K562 (cell line): Measurements from ENCODE around the gene ETV4. TPM values are rescaled to one million over a fixed set of nuclear protein-coding genes. Genes with fewer than 3 reads are reported as not detected.

Experiments
- ARID2 ChIP-seq: fragments of 450-650 bp; IDR thresholded peaks from 2 replicates; pipeline ENCODE4 v1.6.1; 2017; ENCODE audit warnings: antibody characterized with exemption, mild to moderate bottlenecking
- CBFA2T3 ChIP-seq: fragments of 450-650 bp; IDR thresholded peaks from 2 replicates; pipeline ENCODE4 v1.6.1; 2017
- RBM14 ChIP-seq: fragments of 200-400 bp; formaldehyde crosslinking; IDR thresholded peaks from 2 replicates; pipeline ENCODE4 v1.6.1; 2018; ENCODE audit warnings: low read depth, mild to moderate bottlenecking, low read length, moderate library complexity, borderline replicate concordance; ENCODE audit not compliant: insufficient read depth
- SMAD2 ChIP-seq: fragments of 150-350 bp; IDR thresholded peaks from 2 replicates; pipeline ENCODE4 v1.6.1; 2014; ENCODE audit warnings: low read depth, mild to moderate bottlenecking, low read length
- STAT5B ChIP-seq: fragments of 250-450 bp; sonication (Bioruptor Pico); IDR thresholded peaks from 2 replicates; pipeline ENCODE4 v1.8.0; 2021; ENCODE audit warnings: mild to moderate bottlenecking, inconsistent platforms
- ZBTB17 ChIP-seq: fragments of 450-650 bp; formaldehyde crosslinking; IDR thresholded peaks from 2 replicates; pipeline ENCODE4 v1.4.0; 2020; ENCODE audit warnings: mild to moderate bottlenecking
- ZNF785 ChIP-seq: fragments of 250-450 bp; sonication (Bioruptor Pico); IDR thresholded peaks from 2 replicates; pipeline ENCODE4 v1.4.0; 2020; ENCODE audit warnings: mild to moderate bottlenecking
- polyA plus RNA-seq, 8 experiments: library from polyadenylated mRNA; depleted of rRNA in 4 of 8; stranded (reverse) in 5 of 8; unstranded in 3 of 8; fragments of >200 nt; fragmentation: Nextera tagmentation in 2 of 8; fragmentation: Illumina TruSeq in 1 of 8; extraction: Ambion mirVana in 2 of 8; extraction: Trizol in 1 of 8; gene quantifications; 2 replicates each; pipeline versions ENCODE4 v1.2.1 to v1.2.3, GENCODE V29; 2011 to 2014; ENCODE audit warnings: inconsistent platforms in 1 of 8, missing spikeins in 1 of 8
- total RNA-seq, 7 experiments: library from RNA; depleted of rRNA in 6 of 7; stranded (reverse); fragments of >200 nt in 6 of 7; fragmentation: Illumina TruSeq in 2 of 7; extraction: Trizol in 2 of 7; gene quantifications; 2 replicates each; pipeline versions ENCODE4 v1.2.1 to v1.2.3, GENCODE V29; 2011 to 2021; ENCODE audit warnings: low replicate concordance in 1 of 7
- TF ChIP-seq, protein P1 (sequence below): fragments of 450-650 bp; IDR thresholded peaks from one replicate; pipeline ENCODE4 v1.6.1; 2018; ENCODE audit warnings: mild to moderate bottlenecking, moderate library complexity; ENCODE audit not compliant: partially characterized antibody
- TF ChIP-seq, protein P2 (sequence below): fragments of 450-650 bp; IDR thresholded peaks from 2 replicates; pipeline ENCODE4 v1.6.1; 2016; ENCODE audit warnings: missing biosample characterization, missing genetic modification characterization
- TF ChIP-seq, protein P3 (sequence below): fragments of 250-450 bp; sonication (Bioruptor Pico); IDR thresholded peaks from 2 replicates; pipeline ENCODE4 v1.8.0; 2022; ENCODE audit warnings: moderate library complexity, mild to moderate bottlenecking, inconsistent platforms
- TF ChIP-seq, protein P4 (sequence below): fragments of 450-650 bp; formaldehyde crosslinking; IDR thresholded peaks from 2 replicates; pipeline ENCODE4 v1.4.0; 2022; ENCODE audit warnings: mild to moderate bottlenecking, moderate library complexity
- TF ChIP-seq, protein P5 (sequence below): fragments of 200-600 bp; sonication (generic); IDR thresholded peaks from one replicate; pipeline ENCODE4 v1.6.1; 2012; ENCODE audit warnings: mild to moderate bottlenecking, low read depth, low read length, inconsistent platforms

The ETV4 gene
- total and polyA plus RNA-seq, 9 of the 15 experiments (the other 6 are each of a cell fraction or from before 2014, with no cell fraction given): 5.5 to 66.3 (median 28.2) TPM

DNA sequence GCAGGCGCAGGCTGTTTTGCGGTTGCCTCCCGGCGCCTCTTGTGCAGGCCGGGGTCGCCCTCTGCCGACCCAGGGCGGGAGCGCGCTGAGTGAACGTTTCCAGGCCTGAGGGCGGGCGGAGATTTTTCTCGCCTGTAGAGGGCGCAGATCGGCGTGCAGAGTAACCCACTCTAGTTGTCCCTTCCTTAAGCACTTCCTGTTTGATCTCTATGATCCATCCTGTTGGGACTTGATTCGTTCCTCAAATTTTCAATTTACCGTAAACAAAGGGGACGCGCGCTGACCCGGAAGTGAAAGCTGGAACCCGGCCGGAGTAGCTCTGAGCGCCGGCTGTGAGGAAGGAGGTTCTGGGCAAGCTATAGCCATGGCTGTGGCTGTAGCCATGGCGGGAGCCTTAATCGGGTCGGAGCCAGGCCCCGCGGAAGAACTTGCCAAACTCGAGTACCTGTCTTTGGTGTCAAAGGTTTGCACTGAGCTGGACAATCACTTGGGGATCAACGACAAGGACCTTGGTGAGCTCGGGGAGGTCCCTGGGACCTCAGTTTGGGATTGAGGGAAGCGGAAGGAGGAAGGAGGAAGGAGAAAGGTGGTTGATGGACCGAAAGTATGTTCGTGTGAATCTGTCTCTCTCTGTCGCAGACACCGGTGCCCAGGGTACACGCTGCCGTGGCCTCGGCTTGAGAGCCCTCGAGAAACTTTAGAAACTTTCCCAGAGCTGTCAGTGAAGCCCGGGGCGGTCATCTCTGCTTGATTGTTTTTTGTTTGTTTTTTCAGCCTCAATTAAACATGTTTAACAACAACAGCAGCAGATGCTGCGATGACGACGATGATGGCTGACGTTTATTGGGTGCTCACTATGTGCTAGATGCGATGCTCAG, 62.2 kb downstream of the ETV4 start, which contains the start of gene DHX8 (continued):
- TF ChIP-seq ZNF785 (CRISPR knock-in tag): no peak
- no peak for TF ChIP-seq ZBTB17 (CRISPR knock-in tag)
- TF ChIP-seq, protein P1, sequence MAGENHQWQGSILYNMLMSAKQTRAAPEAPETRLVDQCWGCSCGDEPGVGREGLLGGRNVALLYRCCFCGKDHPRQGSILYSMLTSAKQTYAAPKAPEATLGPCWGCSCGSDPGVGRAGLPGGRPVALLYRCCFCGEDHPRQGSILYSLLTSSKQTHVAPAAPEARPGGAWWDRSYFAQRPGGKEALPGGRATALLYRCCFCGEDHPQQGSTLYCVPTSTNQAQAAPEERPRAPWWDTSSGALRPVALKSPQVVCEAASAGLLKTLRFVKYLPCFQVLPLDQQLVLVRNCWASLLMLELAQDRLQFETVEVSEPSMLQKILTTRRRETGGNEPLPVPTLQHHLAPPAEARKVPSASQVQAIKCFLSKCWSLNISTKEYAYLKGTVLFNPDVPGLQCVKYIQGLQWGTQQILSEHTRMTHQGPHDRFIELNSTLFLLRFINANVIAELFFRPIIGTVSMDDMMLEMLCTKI: no peak
- TF ChIP-seq CBFA2T3: no peak
- peak; percentile 96 for TF ChIP-seq ARID2
- TF ChIP-seq, protein P2, sequence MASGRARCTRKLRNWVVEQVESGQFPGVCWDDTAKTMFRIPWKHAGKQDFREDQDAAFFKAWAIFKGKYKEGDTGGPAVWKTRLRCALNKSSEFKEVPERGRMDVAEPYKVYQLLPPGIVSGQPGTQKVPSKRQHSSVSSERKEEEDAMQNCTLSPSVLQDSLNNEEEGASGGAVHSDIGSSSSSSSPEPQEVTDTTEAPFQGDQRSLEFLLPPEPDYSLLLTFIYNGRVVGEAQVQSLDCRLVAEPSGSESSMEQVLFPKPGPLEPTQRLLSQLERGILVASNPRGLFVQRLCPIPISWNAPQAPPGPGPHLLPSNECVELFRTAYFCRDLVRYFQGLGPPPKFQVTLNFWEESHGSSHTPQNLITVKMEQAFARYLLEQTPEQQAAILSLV: no peak
- no peak for TF ChIP-seq SMAD2
- no peak for TF ChIP-seq STAT5B (CRISPR knock-in tag)
- no peak for TF ChIP-seq RBM14
- TF ChIP-seq, protein P3, sequence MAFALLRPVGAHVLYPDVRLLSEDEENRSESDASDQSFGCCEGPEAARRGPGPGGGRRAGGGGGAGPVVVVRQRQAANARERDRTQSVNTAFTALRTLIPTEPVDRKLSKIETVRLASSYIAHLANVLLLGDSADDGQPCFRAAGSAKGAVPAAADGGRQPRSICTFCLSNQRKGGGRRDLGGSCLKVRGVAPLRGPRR (CRISPR knock-in tag): no peak
- TF ChIP-seq, protein P4, sequence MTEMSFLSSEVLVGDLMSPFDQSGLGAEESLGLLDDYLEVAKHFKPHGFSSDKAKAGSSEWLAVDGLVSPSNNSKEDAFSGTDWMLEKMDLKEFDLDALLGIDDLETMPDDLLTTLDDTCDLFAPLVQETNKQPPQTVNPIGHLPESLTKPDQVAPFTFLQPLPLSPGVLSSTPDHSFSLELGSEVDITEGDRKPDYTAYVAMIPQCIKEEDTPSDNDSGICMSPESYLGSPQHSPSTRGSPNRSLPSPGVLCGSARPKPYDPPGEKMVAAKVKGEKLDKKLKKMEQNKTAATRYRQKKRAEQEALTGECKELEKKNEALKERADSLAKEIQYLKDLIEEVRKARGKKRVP (CRISPR knock-in tag): no peak
- TF ChIP-seq, protein P5, sequence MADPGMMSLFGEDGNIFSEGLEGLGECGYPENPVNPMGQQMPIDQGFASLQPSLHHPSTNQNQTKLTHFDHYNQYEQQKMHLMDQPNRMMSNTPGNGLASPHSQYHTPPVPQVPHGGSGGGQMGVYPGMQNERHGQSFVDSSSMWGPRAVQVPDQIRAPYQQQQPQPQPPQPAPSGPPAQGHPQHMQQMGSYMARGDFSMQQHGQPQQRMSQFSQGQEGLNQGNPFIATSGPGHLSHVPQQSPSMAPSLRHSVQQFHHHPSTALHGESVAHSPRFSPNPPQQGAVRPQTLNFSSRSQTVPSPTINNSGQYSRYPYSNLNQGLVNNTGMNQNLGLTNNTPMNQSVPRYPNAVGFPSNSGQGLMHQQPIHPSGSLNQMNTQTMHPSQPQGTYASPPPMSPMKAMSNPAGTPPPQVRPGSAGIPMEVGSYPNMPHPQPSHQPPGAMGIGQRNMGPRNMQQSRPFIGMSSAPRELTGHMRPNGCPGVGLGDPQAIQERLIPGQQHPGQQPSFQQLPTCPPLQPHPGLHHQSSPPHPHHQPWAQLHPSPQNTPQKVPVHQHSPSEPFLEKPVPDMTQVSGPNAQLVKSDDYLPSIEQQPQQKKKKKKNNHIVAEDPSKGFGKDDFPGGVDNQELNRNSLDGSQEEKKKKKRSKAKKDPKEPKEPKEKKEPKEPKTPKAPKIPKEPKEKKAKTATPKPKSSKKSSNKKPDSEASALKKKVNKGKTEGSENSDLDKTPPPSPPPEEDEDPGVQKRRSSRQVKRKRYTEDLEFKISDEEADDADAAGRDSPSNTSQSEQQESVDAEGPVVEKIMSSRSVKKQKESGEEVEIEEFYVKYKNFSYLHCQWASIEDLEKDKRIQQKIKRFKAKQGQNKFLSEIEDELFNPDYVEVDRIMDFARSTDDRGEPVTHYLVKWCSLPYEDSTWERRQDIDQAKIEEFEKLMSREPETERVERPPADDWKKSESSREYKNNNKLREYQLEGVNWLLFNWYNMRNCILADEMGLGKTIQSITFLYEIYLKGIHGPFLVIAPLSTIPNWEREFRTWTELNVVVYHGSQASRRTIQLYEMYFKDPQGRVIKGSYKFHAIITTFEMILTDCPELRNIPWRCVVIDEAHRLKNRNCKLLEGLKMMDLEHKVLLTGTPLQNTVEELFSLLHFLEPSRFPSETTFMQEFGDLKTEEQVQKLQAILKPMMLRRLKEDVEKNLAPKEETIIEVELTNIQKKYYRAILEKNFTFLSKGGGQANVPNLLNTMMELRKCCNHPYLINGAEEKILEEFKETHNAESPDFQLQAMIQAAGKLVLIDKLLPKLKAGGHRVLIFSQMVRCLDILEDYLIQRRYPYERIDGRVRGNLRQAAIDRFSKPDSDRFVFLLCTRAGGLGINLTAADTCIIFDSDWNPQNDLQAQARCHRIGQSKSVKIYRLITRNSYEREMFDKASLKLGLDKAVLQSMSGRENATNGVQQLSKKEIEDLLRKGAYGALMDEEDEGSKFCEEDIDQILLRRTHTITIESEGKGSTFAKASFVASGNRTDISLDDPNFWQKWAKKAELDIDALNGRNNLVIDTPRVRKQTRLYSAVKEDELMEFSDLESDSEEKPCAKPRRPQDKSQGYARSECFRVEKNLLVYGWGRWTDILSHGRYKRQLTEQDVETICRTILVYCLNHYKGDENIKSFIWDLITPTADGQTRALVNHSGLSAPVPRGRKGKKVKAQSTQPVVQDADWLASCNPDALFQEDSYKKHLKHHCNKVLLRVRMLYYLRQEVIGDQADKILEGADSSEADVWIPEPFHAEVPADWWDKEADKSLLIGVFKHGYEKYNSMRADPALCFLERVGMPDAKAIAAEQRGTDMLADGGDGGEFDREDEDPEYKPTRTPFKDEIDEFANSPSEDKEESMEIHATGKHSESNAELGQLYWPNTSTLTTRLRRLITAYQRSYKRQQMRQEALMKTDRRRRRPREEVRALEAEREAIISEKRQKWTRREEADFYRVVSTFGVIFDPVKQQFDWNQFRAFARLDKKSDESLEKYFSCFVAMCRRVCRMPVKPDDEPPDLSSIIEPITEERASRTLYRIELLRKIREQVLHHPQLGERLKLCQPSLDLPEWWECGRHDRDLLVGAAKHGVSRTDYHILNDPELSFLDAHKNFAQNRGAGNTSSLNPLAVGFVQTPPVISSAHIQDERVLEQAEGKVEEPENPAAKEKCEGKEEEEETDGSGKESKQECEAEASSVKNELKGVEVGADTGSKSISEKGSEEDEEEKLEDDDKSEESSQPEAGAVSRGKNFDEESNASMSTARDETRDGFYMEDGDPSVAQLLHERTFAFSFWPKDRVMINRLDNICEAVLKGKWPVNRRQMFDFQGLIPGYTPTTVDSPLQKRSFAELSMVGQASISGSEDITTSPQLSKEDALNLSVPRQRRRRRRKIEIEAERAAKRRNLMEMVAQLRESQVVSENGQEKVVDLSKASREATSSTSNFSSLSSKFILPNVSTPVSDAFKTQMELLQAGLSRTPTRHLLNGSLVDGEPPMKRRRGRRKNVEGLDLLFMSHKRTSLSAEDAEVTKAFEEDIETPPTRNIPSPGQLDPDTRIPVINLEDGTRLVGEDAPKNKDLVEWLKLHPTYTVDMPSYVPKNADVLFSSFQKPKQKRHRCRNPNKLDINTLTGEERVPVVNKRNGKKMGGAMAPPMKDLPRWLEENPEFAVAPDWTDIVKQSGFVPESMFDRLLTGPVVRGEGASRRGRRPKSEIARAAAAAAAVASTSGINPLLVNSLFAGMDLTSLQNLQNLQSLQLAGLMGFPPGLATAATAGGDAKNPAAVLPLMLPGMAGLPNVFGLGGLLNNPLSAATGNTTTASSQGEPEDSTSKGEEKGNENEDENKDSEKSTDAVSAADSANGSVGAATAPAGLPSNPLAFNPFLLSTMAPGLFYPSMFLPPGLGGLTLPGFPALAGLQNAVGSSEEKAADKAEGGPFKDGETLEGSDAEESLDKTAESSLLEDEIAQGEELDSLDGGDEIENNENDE: no peak
